ENCODE measurements around the gene CMBL. TPM values are rescaled to one million over a fixed set of nuclear protein-coding genes. Genes with fewer than 3 reads are reported as not detected.
"Not testable (repeated sequence)": the region's sequence is repeated elsewhere in the genome, so short reads cannot be mapped to it uniquely, and the experiment has no call there.

The CMBL gene
- total RNA-seq, 3 donors from 2014 or later = 8.2 to 9.4 (median 9.2) TPM

- Histone ChIP-seq H3K27me3 (no peaks in the 10 kb centered on the region), H3K4me1 (peaks cover 0 to 20% of the 10 kb centered on the region in 2 donors), H3K27ac (no peak overlapping the region), H3K4me3 (peak overlapping the region; percentile 83 to 95 (median 93)), H3K9me3 (no peaks in the 10 kb centered on the region), H3K36me3 (no peaks in the 10 kb centered on the region)
- TF ChIP-seq POLR2AphosphoS5 (IDR thresholded peaks at IDR 0.05) = no peak
- no peak for TF ChIP-seq POLR2A (IDR thresholded peaks at IDR 0.05)
- TF ChIP-seq CTCF (IDR thresholded peaks at IDR 0.05) = no peak
- DNase-seq (ENCODE audit: low spot score in 2 of 2) = no peak
- intact Hi-C loops (cut with DNase I; ENCODE audit: low total_unique reads) = no loop called here
These were observed 56.3 kb downstream of the CMBL start for GRCh38 chr5:10251405-10251804.

- H3K4me3 ChIP-seq = peak overlapping the region; percentile 83 to 95 (median 93)
- no peaks in the 10 kb centered on the region for H3K9me3 ChIP-seq
- H3K36me3 ChIP-seq = no peaks in the 10 kb centered on the region
These were observed 56.9 kb downstream of the CMBL start for GRCh38 chr5:10250806-10251276.

GRCh38 chr5:10249948-10250805, 57.5 kb downstream of the CMBL start, which contains the start of gene CCT5:
CCT5 (plus strand) TSS chr5:10250280; CDS start chr5:10250341, 61 bp downstream.
- Histone ChIP-seq H3K4me1 (peaks cover 0 to 16% of the 10 kb centered on the region in 2 donors), H3K36me3 (no peaks in the 10 kb centered on the region), H3K9me3 (no peaks in the 10 kb centered on the region), H3K4me3 (peak within 1 kb of the TSS; percentile 83 to 95 (median 93)), H3K27me3 (no peaks in the 10 kb centered on the region), H3K27ac (peak within 1 kb of the TSS; percentile 92 to 97)
- TF ChIP-seq CTCF (IDR thresholded peaks at IDR 0.05) (peak in 1 of 3 donors; percentile 12), POLR2A (IDR thresholded peaks at IDR 0.05) (no peak), POLR2AphosphoS5 (IDR thresholded peaks at IDR 0.05) (peak; percentile 71 to 75 (median 73))
- intact Hi-C loops (cut with DNase I; ENCODE audit: low total_unique reads) = no loop called here
- peak; percentile 90 to 91 for DNase-seq (ENCODE audit: low spot score in 2 of 2)

More at GRCh38 chr5:10250806-10251276, 56.9 kb downstream of the CMBL start:
- no peak for DNase-seq (ENCODE audit: low spot score in 2 of 2)
- Histone ChIP-seq H3K27ac (peak overlapping the region; percentile 92 to 97), H3K4me1 (peaks cover 0 to 20% of the 10 kb centered on the region in 2 donors), H3K27me3 (no peaks in the 10 kb centered on the region)
- intact Hi-C loops (cut with DNase I; ENCODE audit: low total_unique reads) = no loop called here
- TF ChIP-seq POLR2AphosphoS5 (IDR thresholded peaks at IDR 0.05) (no peak), POLR2A (IDR thresholded peaks at IDR 0.05) (no peak), CTCF (IDR thresholded peaks at IDR 0.05) (no peak)

GRCh38 chr5:10248378-10249260, 59.1 kb downstream of the CMBL start:
- Histone ChIP-seq H3K27ac (peak overlapping the region in 1 of 2 donors; percentile 92), H3K4me3 (peak overlapping the region; percentile 83 to 95 (median 93)), H3K4me1 (peaks cover 0 to 14% of the 10 kb centered on the region in 2 donors), H3K36me3 (no peaks in the 10 kb centered on the region), H3K9me3 (no peaks in the 10 kb centered on the region), H3K27me3 (no peaks in the 10 kb centered on the region)
- intact Hi-C loops (cut with DNase I; ENCODE audit: low total_unique reads) = no loop called here
- TF ChIP-seq POLR2A (IDR thresholded peaks at IDR 0.05) (no peak), POLR2AphosphoS5 (IDR thresholded peaks at IDR 0.05) (no peak), CTCF (IDR thresholded peaks at IDR 0.05) (no peak)
- no peak for DNase-seq (ENCODE audit: low spot score in 2 of 2)

GRCh38 chr5:10247217-10247616, 60.5 kb downstream of the CMBL start:
- intact Hi-C loops (cut with DNase I; ENCODE audit: low total_unique reads); H3K9me3 ChIP-seq; H3K36me3 ChIP-seq; H3K27me3 ChIP-seq; DNase-seq (ENCODE audit: low spot score in 2 of 2); H3K4me3 ChIP-seq; H3K27ac ChIP-seq: not testable (repeated sequence)
- peaks cover 0 to 14% of the 10 kb centered on the region in 2 donors for H3K4me1 ChIP-seq
